HCT116 (cell line): Measurements from ENCODE around the gene CCBE1. TPM values are rescaled to one million over a fixed set of nuclear protein-coding genes. Genes with fewer than 3 reads are reported as not detected.

ENCODE experiments used
- ATAC-seq: fragments of 200-7000 bp; cut with Tn5 transposase; 2 replicates; pipeline ENCODE4 v1.9.1; 2020; ENCODE audit warnings: mild to moderate bottlenecking, moderate library complexity
- BruUV-seq: library from RNA; stranded (reverse); fragments of 400-500 nt; replicated peaks from 2 replicates; lab custom pipeline; 2021; lab: Mats Ljungman, UMichigan
- CTCF ChIA-PET: fragments of 300-600 bp; sonication (Branson Sonifier 250); formaldehyde crosslinking; loops from one replicate; lab custom pipeline; 2021; ENCODE audit warnings: antibody characterized with exemption; lab: Charles Lee
- POLR2A ChIA-PET: fragments of 300-600, 350-600 bp; sonication (Branson Sonifier 250); formaldehyde crosslinking; loops from one replicate; lab custom pipeline; 2021; ENCODE audit warnings: antibody characterized with exemption; lab: Charles Lee
- RAD21 ChIA-PET, 2 experiments: fragments of 300-600 bp; sonication (Branson Sonifier 250); formaldehyde crosslinking; loops; one replicate each; lab custom pipeline; 2023; ENCODE audit warnings: low total read pairs in 2 of 2; ENCODE audit not compliant: uncharacterized antibody in 2 of 2, unreplicated experiment in 2 of 2, low non-redundant PET in 1 of 2; lab: Charles Lee
- DNase-seq: peaks from one replicate; pipeline ENCODE4 v3.0.0-alpha.2; 2010; ENCODE audit warnings: low read depth, low spot score
- H2AFZ ChIP-seq: fragments of 200-600 bp; shearing (Covaris generic), sonication (generic); 2 replicates; pipeline ENCODE4 v1.6.1; 2017; ENCODE audit warnings: low read depth, mixed run types, mixed read lengths, antibody characterized with exemption, low read length; ENCODE audit not compliant: poor library complexity, severe bottlenecking
- H3K27ac ChIP-seq: 2 replicates; pipeline ENCODE4 v1.5.1; 2012; ENCODE audit warnings: low read depth, low read length
- H3K27me3 ChIP-seq: fragments of 200-600 bp; sonication (generic); 2 replicates; pipeline ENCODE4 v1.6.1; 2016; ENCODE audit warnings: mixed run types, low read length, mixed read lengths; ENCODE audit not compliant: insufficient read depth
- H3K36me3 ChIP-seq, 2 experiments: fragments of 200-500 bp in 1 of 2; fragments of 200-600 bp in 1 of 2; sonication (Bioruptor generic) in 1 of 2; sonication (generic) in 1 of 2; 2 replicates each; pipeline versions ENCODE4 v1.5.1 to v1.6.1; 2014 to 2016; ENCODE audit warnings: low read length in 2 of 2, inconsistent platforms in 1 of 2, mixed read lengths in 1 of 2, mixed run types in 1 of 2; ENCODE audit not compliant: insufficient read depth in 2 of 2, control insufficient read depth in 1 of 2
- H3K4me1 ChIP-seq, 2 experiments: fragments of 200-600 bp in 1 of 2; sonication (generic) in 1 of 2; 2 replicates each; pipeline versions ENCODE4 v1.5.1 to v1.6.1; 2012 to 2017; ENCODE audit warnings: low read length in 2 of 2, inconsistent platforms in 1 of 2, mild to moderate bottlenecking in 1 of 2, mixed read lengths in 1 of 2, mixed run types in 1 of 2, moderate library complexity in 1 of 2; ENCODE audit not compliant: insufficient read depth in 2 of 2, control insufficient read depth in 1 of 2
- H3K4me2 ChIP-seq: fragments of 200-600 bp; sonication (generic); 2 replicates; pipeline ENCODE4 v1.6.1; 2017; ENCODE audit warnings: mixed run types, low read length, mixed read lengths
- H3K4me3 ChIP-seq, 2 experiments: fragments of 200-600 bp in 1 of 2; sonication (generic) in 1 of 2; replicated peaks in 1 of 2; 2 replicates each; pipeline ENCODE4 v1.5.1; 2011 to 2016; ENCODE audit warnings: low read length in 2 of 2, control low read depth in 1 of 2, low read depth in 1 of 2, mild to moderate bottlenecking in 1 of 2, mixed read lengths in 1 of 2, mixed run types in 1 of 2
- H3K79me2 ChIP-seq: fragments of 200-600 bp; sonication (generic); 2 replicates; pipeline ENCODE4 v1.6.1; 2017; ENCODE audit warnings: mild to moderate bottlenecking, mixed run types, low read length, moderate library complexity, mixed read lengths; ENCODE audit not compliant: insufficient read depth
- H3K9ac ChIP-seq: fragments of 200-600 bp; sonication (generic); 2 replicates; pipeline ENCODE4 v1.6.1; 2016; ENCODE audit warnings: low read length, mixed read lengths
- H3K9me2 ChIP-seq: fragments of 200-600 bp; sonication (generic), shearing (Covaris generic); 2 replicates; pipeline ENCODE4 v1.6.1; 2017; ENCODE audit warnings: mixed run types, mild to moderate bottlenecking, moderate library complexity; ENCODE audit not compliant: insufficient read depth
- H3K9me3 ChIP-seq, 2 experiments: fragments of 200-500 bp in 1 of 2; fragments of 200-600 bp in 1 of 2; sonication (Bioruptor generic) in 1 of 2; sonication (generic) in 1 of 2; 2 replicates each; pipeline ENCODE4 v1.6.1; 2014 to 2017; ENCODE audit warnings: low read length in 2 of 2, mixed read lengths in 2 of 2, inconsistent platforms in 1 of 2, low read depth in 1 of 2, mild to moderate bottlenecking in 1 of 2, mixed run types in 1 of 2, moderate library complexity in 1 of 2; ENCODE audit not compliant: control insufficient read depth in 1 of 2, insufficient read depth in 1 of 2
- H4K20me1 ChIP-seq: fragments of 200-600 bp; sonication (generic), shearing (Covaris generic); 2 replicates; pipeline ENCODE4 v1.6.1; 2017; ENCODE audit warnings: mixed run types, mild to moderate bottlenecking, moderate library complexity; ENCODE audit not compliant: insufficient read depth
- ATF3 ChIP-seq: IDR thresholded peaks from 2 replicates; pipeline ENCODE4 v1.6.1; 2012
- CTCF ChIP-seq, 3 experiments: fragments of 200-600 bp in 1 of 3; sonication (generic) in 1 of 3; IDR thresholded peaks in 2 of 3; conservative IDR thresholded peaks in 1 of 3; 2 replicates each; pipeline ENCODE4 v1.5.1; 2012 to 2017; ENCODE audit warnings: low read depth in 2 of 3, low read length in 2 of 3, antibody characterized with exemption in 1 of 3, borderline replicate concordance in 1 of 3, control low read depth in 1 of 3, mild to moderate bottlenecking in 1 of 3, mixed read lengths in 1 of 3, mixed run types in 1 of 3, moderate library complexity in 1 of 3; ENCODE audit not compliant: insufficient read depth in 1 of 3
- EGR1 ChIP-seq: IDR thresholded peaks from 2 replicates; pipeline ENCODE4 v1.6.1; 2012; ENCODE audit warnings: low read depth
- POLR2AphosphoS5 ChIP-seq: IDR thresholded peaks from 2 replicates; pipeline ENCODE4 v1.6.1; 2011; ENCODE audit warnings: mild to moderate bottlenecking, low read depth, low read length, moderate library complexity
- SRF ChIP-seq: IDR thresholded peaks from 2 replicates; pipeline ENCODE4 v1.6.1; 2012; ENCODE audit warnings: low read depth
- intact Hi-C: fragments of 100-400 bp; cut with micrococcal nuclease; formaldehyde crosslinking; loops from 2 replicates; pipeline ENCODE4 v1.10.0; 2022
- total RNA-seq: library from RNA; stranded (reverse); gene quantifications from one replicate; pipeline ENCODE4 v1.2.1, GENCODE V29; 2021; ENCODE audit not compliant: unreplicated experiment
- TF ChIP-seq, protein P1 (sequence below): IDR thresholded peaks from 2 replicates; pipeline ENCODE4 v1.6.1; 2012; ENCODE audit warnings: low read depth

Gene CCBE1
- total RNA-seq, 1 experiment from 2014 or later, result 0.84 TPM

DNA sequence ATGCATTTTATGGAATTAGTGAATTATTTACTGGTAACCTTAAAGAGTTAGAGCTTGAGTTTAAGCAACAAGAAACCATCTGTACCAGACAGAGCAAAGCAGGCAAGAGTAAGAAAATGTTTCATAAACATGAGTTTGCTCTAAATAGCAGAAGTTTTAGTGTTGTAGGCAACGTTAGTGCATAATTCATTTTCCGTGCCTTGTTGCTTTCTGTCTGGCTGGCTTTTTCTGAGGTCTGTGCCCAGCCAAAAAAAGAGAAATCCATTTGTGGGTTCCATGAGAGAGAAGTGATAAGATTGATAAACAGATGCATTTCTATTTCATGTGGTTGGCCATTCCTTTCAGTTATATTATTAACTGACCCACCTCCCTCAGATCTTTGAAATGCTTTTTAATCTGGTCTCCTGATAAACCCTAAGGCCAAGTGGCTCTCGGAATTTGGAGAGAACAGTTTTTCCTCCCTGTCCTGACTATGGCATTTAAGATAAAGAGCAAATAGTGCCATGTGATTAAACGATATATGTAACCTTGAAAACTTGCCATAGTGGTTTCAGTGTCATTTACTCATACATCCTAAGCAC is 198.6 kb downstream of the CCBE1 start:
- Histone ChIP-seq H3K9ac (no peak overlapping the region), H3K9me2 (no peaks in the 10 kb centered on the region), H3K79me2 (no peaks in the 10 kb centered on the region), H3K4me1 (no peaks in the 10 kb centered on the region; a peak in 1 of 4 replicates), H4K20me1 (no peaks in the 10 kb centered on the region), H3K27me3 (peaks cover 6% of the 10 kb centered on the region; the same call in 1 of the 2 replicates), H3K4me3 (no peak overlapping the region), H3K9me3 (no peaks in the 10 kb centered on the region), H2AFZ (no peak overlapping the region), H3K4me2 (no peak overlapping the region), H3K27ac (no peak overlapping the region), H3K36me3 (no peaks in the 10 kb centered on the region)
- TF ChIP-seq, protein P1, sequence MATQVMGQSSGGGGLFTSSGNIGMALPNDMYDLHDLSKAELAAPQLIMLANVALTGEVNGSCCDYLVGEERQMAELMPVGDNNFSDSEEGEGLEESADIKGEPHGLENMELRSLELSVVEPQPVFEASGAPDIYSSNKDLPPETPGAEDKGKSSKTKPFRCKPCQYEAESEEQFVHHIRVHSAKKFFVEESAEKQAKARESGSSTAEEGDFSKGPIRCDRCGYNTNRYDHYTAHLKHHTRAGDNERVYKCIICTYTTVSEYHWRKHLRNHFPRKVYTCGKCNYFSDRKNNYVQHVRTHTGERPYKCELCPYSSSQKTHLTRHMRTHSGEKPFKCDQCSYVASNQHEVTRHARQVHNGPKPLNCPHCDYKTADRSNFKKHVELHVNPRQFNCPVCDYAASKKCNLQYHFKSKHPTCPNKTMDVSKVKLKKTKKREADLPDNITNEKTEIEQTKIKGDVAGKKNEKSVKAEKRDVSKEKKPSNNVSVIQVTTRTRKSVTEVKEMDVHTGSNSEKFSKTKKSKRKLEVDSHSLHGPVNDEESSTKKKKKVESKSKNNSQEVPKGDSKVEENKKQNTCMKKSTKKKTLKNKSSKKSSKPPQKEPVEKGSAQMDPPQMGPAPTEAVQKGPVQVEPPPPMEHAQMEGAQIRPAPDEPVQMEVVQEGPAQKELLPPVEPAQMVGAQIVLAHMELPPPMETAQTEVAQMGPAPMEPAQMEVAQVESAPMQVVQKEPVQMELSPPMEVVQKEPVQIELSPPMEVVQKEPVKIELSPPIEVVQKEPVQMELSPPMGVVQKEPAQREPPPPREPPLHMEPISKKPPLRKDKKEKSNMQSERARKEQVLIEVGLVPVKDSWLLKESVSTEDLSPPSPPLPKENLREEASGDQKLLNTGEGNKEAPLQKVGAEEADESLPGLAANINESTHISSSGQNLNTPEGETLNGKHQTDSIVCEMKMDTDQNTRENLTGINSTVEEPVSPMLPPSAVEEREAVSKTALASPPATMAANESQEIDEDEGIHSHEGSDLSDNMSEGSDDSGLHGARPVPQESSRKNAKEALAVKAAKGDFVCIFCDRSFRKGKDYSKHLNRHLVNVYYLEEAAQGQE, result no peak
- POLR2A ChIA-PET, result no interaction called here
- RAD21 ChIA-PET, result no interaction called here
- CTCF ChIA-PET, result no interaction called here
- ATAC-seq (no peak), DNase-seq (no peak)
- BruUV-seq, result no TSS peak
- intact Hi-C loops, result no loop called here

- intact Hi-C loops, result no loop called here
- no peaks in the 10 kb centered on the region for H3K79me2 ChIP-seq
- H3K4me1 ChIP-seq, result no peaks in the 10 kb centered on the region
- ATAC-seq, result no peak
- RAD21 ChIA-PET, result no interaction called here
- POLR2A ChIA-PET, result no interaction called here
- no peaks in the 10 kb centered on the region for H3K36me3 ChIP-seq
- TF ChIP-seq POLR2AphosphoS5 (no peak), SRF (no peak), ATF3 (no peak), EGR1 (no peak), CTCF (IDR thresholded peaks at IDR 0.05 in 2 of 3, conservative IDR thresholded peaks at IDR 0.05 in 1 of 3; ENCODE audit: borderline replicate concordance in 1 of 3, insufficient read depth in 1 of 3, low read depth in 2 of 3, low read length in 2 of 3) (no peak)
- H3K27ac ChIP-seq, result no peak overlapping the region
- 0 out of 2 replicates have a peak, but pooled peaks cover 2% of the 10 kb centered on the region for H3K27me3 ChIP-seq
- no peaks in the 10 kb centered on the region for H3K9me2 ChIP-seq
- CTCF ChIA-PET, result no interaction called here
- no peak overlapping the region for H3K4me3 ChIP-seq
- H4K20me1 ChIP-seq, result no peaks in the 10 kb centered on the region
- no peaks in the 10 kb centered on the region for H3K9me3 ChIP-seq
- no peak overlapping the region for H3K9ac ChIP-seq
- no peak for DNase-seq
- no TSS peak for BruUV-seq
- no peak overlapping the region for H2AFZ ChIP-seq
- H3K4me2 ChIP-seq, result no peak overlapping the region
Measured at GRCh38 chr18:59492756-59493421, 204.3 kb downstream of the CCBE1 start.
